Keratinocyte (primary cell): ENCODE data around the gene IL15. TPM values are rescaled to one million over a fixed set of nuclear protein-coding genes. Genes with fewer than 3 reads are reported as not detected.

Experiments used
- DNase-seq: peaks from one replicate; pipeline ENCODE4 v3.0.0-alpha.2; 2011; ENCODE audit warnings: low read depth, missing footprints, low spot score
- FAIRE-seq: peaks from 2 replicates; lab custom pipeline; 2011; peaks lifted over from hg19 to GRCh38; lab: Jason Lieb, UNC
- H2AFZ ChIP-seq: 2 replicates; pipeline ENCODE4 v1.6.0; 2012; ENCODE audit warnings: low read length, control low read depth, inconsistent platforms; ENCODE audit not compliant: control insufficient read depth
- H3K27ac ChIP-seq: 2 replicates; pipeline ENCODE4 v1.5.1; 2011; ENCODE audit warnings: low read length; ENCODE audit not compliant: control insufficient read depth, insufficient read depth
- H3K27me3 ChIP-seq: 3 replicates; pipeline ENCODE4 v1.6.0; 2011; ENCODE audit warnings: low read length; ENCODE audit not compliant: control insufficient read depth, insufficient read depth; ENCODE audit errors: extremely low read depth
- H3K36me3 ChIP-seq, 2 experiments: 2 replicates in 1 of 2; 3 replicates in 1 of 2; pipeline ENCODE4 v1.5.1; 2011; ENCODE audit warnings: low read length in 2 of 2, mild to moderate bottlenecking in 1 of 2; ENCODE audit not compliant: control insufficient read depth in 2 of 2, insufficient read depth in 2 of 2; ENCODE audit errors: extremely low read depth in 1 of 2
- H3K4me1 ChIP-seq: 3 replicates; pipeline ENCODE4 v1.5.1; 2011; ENCODE audit warnings: low read length; ENCODE audit not compliant: control insufficient read depth, insufficient read depth; ENCODE audit errors: extremely low read depth
- H3K4me2 ChIP-seq: 3 replicates; pipeline ENCODE4 v1.6.0; 2011; ENCODE audit warnings: low read depth, low read length; ENCODE audit not compliant: control insufficient read depth, insufficient read depth; ENCODE audit errors: extremely low read depth
- H3K4me3 ChIP-seq, 3 experiments: fragments of 200-600 bp in 1 of 3; sonication (generic) in 1 of 3; 2 replicates in 2 of 3; 3 replicates in 1 of 3; pipeline ENCODE4 v1.5.1; 2011 to 2016; ENCODE audit warnings: low read length in 3 of 3, mild to moderate bottlenecking in 3 of 3, control low read depth in 2 of 3, inconsistent platforms in 1 of 3, low read depth in 1 of 3, mixed read lengths in 1 of 3, mixed run types in 1 of 3, moderate library complexity in 1 of 3; ENCODE audit not compliant: control insufficient read depth in 2 of 3, insufficient read depth in 2 of 3; ENCODE audit errors: extremely low read depth in 1 of 3
- H3K79me2 ChIP-seq: 2 replicates; pipeline ENCODE4 v1.6.0; 2012; ENCODE audit warnings: low read length; ENCODE audit not compliant: control insufficient read depth, insufficient read depth
- H3K9ac ChIP-seq: 3 replicates; pipeline ENCODE4 v1.6.0; 2011; ENCODE audit warnings: low read length; ENCODE audit not compliant: control insufficient read depth, insufficient read depth; ENCODE audit errors: extremely low read depth
- H3K9me1 ChIP-seq: 3 replicates; pipeline ENCODE4 v1.6.0; 2011; ENCODE audit warnings: low read length; ENCODE audit not compliant: control insufficient read depth, insufficient read depth; ENCODE audit errors: extremely low read depth
- H3K9me3 ChIP-seq: 2 replicates; pipeline ENCODE4 v1.5.1; 2012; ENCODE audit warnings: low read depth, low read length; ENCODE audit not compliant: control insufficient read depth
- H4K20me1 ChIP-seq: 3 replicates; pipeline ENCODE4 v1.6.0; 2011; ENCODE audit warnings: low read length; ENCODE audit not compliant: control insufficient read depth, insufficient read depth; ENCODE audit errors: extremely low read depth
- EZH2 ChIP-seq: IDR thresholded peaks from one replicate; pipeline ENCODE4 v1.6.1; 2012; ENCODE audit warnings: inconsistent platforms, mild to moderate bottlenecking, low read length, moderate library complexity
- dilution Hi-C: fragments of 300-500 bp; cut with MboI; formaldehyde crosslinking; loops from one replicate; pipeline ENCODE4 v1.7.0; 2020; ENCODE audit warnings: low sequenced_read_pairs; ENCODE audit not compliant: extremely low pct_ligation_motif_present
- polyA plus RNA-seq, 5 experiments: library from polyadenylated mRNA; depleted of rRNA in 3 of 5; stranded (reverse) in 3 of 5; stranded (forward) in 1 of 5; unstranded in 1 of 5; fragments of >200 nt; gene quantifications; 1 replicate in 1 of 5; 2 replicates in 3 of 5; 3 replicates in 1 of 5; pipeline versions ENCODE4 v1.2.1 to v1.2.3, GENCODE V29; 2011 to 2012; ENCODE audit warnings: missing spikeins in 2 of 5, low read depth in 1 of 5, low replicate concordance in 1 of 5
- TF ChIP-seq, protein P1 (sequence below), 3 experiments: IDR thresholded peaks in 1 of 3; conservative IDR thresholded peaks in 1 of 3; optimal IDR thresholded peaks in 1 of 3; 2 replicates in 2 of 3; 3 replicates in 1 of 3; pipeline versions ENCODE3 to v1.5.1; 2011; ENCODE audit warnings: low read length in 3 of 3, mild to moderate bottlenecking in 3 of 3, moderate library complexity in 2 of 3, control low read depth in 1 of 3, inconsistent platforms in 1 of 3; ENCODE audit not compliant: insufficient read depth in 2 of 3; ENCODE audit errors: extremely low read depth in 1 of 3

Gene IL15
- polyA plus RNA-seq, 1 donor (not counting 4 experiments of a cell fraction or from before 2014, with no cell fraction given), result 1.4 TPM

DNA sequence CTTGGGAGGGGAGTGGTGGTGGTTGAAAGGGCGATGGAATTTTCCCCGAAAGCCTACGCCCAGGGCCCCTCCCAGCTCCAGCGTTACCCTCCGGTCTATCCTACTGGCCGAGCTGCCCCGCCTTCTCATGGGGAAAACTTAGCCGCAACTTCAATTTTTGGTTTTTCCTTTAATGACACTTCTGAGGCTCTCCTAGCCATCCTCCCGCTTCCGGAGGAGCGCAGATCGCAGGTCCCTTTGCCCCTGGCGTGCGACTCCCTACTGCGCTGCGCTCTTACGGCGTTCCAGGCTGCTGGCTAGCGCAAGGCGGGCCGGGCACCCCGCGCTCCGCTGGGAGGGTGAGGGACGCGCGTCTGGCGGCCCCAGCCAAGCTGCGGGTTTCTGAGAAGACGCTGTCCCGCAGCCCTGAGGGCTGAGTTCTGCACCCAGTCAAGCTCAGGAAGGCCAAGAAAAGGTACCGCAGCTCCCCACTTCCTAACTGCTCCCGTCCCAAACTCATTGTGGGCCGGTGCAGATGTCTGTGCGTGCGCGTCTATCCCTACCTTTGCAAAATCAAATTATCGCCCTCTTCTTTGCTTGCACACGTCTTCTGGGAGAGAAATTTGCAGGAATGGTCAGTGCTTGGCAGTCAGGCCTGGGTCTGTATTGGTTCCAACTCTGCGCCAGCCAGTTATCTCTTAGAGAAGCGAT lies 533 bp downstream of the IL15 start:
- H3K9ac ChIP-seq, result peak overlapping the region; percentile 74
- peak overlapping the region; percentile 94 for H2AFZ ChIP-seq
- no peaks in the 10 kb centered on the region for H3K9me1 ChIP-seq
- H4K20me1 ChIP-seq, result no peaks in the 10 kb centered on the region
- H3K9me3 ChIP-seq, result no peaks in the 10 kb centered on the region
- TF ChIP-seq, protein P1, sequence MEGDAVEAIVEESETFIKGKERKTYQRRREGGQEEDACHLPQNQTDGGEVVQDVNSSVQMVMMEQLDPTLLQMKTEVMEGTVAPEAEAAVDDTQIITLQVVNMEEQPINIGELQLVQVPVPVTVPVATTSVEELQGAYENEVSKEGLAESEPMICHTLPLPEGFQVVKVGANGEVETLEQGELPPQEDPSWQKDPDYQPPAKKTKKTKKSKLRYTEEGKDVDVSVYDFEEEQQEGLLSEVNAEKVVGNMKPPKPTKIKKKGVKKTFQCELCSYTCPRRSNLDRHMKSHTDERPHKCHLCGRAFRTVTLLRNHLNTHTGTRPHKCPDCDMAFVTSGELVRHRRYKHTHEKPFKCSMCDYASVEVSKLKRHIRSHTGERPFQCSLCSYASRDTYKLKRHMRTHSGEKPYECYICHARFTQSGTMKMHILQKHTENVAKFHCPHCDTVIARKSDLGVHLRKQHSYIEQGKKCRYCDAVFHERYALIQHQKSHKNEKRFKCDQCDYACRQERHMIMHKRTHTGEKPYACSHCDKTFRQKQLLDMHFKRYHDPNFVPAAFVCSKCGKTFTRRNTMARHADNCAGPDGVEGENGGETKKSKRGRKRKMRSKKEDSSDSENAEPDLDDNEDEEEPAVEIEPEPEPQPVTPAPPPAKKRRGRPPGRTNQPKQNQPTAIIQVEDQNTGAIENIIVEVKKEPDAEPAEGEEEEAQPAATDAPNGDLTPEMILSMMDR (optimal IDR thresholded peaks at IDR 0.05 in 1 of 3, IDR thresholded peaks at IDR 0.05 in 1 of 3, conservative IDR thresholded peaks at IDR 0.05 in 1 of 3; ENCODE audit: extremely low read depth in 1 of 3, insufficient read depth in 2 of 3, low read length in 3 of 3), result no peak
- no peak for TF ChIP-seq EZH2
- peak overlapping the region; percentile 46 for H3K27ac ChIP-seq
- FAIRE-seq, result no peak
- H3K36me3 ChIP-seq, result no peaks in the 10 kb centered on the region
- dilution Hi-C loops, result no loop called here
- H3K4me2 ChIP-seq, result peak overlapping the region; percentile 95
- peaks cover 10% of the 10 kb centered on the region for H3K4me1 ChIP-seq
- no peak for DNase-seq
- no peaks in the 10 kb centered on the region for H3K79me2 ChIP-seq
- H3K4me3 ChIP-seq, result peak overlapping the region; percentile 65 to 93 (median 82)
- H3K27me3 ChIP-seq, result no peaks in the 10 kb centered on the region

DNA sequence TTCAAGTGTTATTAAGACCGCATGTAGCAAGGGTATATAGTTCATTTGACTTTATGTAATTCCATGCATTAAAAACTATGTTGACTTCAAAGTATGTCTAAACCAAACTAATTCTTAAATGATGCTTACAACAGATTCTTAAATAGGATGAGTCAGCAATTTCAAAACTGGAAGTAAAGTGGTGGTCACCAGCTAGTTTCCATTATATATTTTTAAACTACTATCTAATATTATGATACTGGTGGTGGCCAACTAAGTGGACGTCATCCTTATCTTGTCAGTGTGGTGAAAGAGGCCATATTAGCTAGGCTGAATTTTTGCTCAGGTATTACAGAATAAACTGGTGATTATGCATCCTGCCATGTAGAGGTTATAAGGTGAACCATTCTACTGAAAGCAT lies 1.2 kb downstream of the IL15 start:
- dilution Hi-C loops, result no loop called here
- no peaks in the 10 kb centered on the region for H3K9me1 ChIP-seq
- peak overlapping the region in 1 of 3 experiments; percentile 93 for H3K4me3 ChIP-seq
- H4K20me1 ChIP-seq, result no peaks in the 10 kb centered on the region
- H3K27ac ChIP-seq, result no peak overlapping the region
- TF ChIP-seq EZH2, result no peak
- TF ChIP-seq, protein P1 (optimal IDR thresholded peaks at IDR 0.05 in 1 of 3, IDR thresholded peaks at IDR 0.05 in 1 of 3, conservative IDR thresholded peaks at IDR 0.05 in 1 of 3; ENCODE audit: extremely low read depth in 1 of 3, insufficient read depth in 2 of 3, low read length in 3 of 3), result no peak
- no peaks in the 10 kb centered on the region for H3K27me3 ChIP-seq
- no peak overlapping the region for H3K9ac ChIP-seq
- peak overlapping the region; percentile 95 for H3K4me2 ChIP-seq
- peaks cover 14% of the 10 kb centered on the region for H3K4me1 ChIP-seq
- DNase-seq (no peak), FAIRE-seq (no peak)
- H3K9me3 ChIP-seq, result no peaks in the 10 kb centered on the region
- H3K79me2 ChIP-seq, result no peaks in the 10 kb centered on the region
- H3K36me3 ChIP-seq, result no peaks in the 10 kb centered on the region
- H2AFZ ChIP-seq, result no peak overlapping the region
